Activated CD4-positive, alpha-beta T cell treated with anti-CD3 and anti-CD28 coated beads for 1 hour (primary cell): Measurements from ENCODE around the gene DCTN3.

Source experiments
- DNase-seq: peaks from one replicate; pipeline ENCODE4 v3.0.0-alpha.2; 2020

DCTN3 gene

GRCh38 chr9:34615132-34615531, 5.2 kb downstream of the DCTN3 start:
- DNase-seq: no peak

GRCh38 chr9:34612788-34613390, 7.4 kb downstream of the DCTN3 start:
- DNase-seq: peak; percentile 48

- DNase-seq: peak; percentile 72
These were observed 8.2 kb downstream of the DCTN3 start, which contains the start of gene RPP25L for GRCh38 chr9:34611811-34612787. Gene RPP25L, minus strand, starts transcription at chr9:34612097. Its CDS starts 801 bp downstream, at chr9:34611296.

GRCh38 chr9:34611251-34611810, 9.0 kb downstream of the DCTN3 start:
- no peak for DNase-seq

- no peak for DNase-seq
These were observed 9.7 kb downstream of the DCTN3 start for GRCh38 chr9:34610434-34611206.

GRCh38 chr9:34607331-34607730, 13.0 kb downstream of the DCTN3 start:
- no peak for DNase-seq

- no peak for DNase-seq
These were observed 13.4 kb downstream of the DCTN3 start for GRCh38 chr9:34606905-34607304.

GRCh38 chr9:34606190-34606589, 14.1 kb downstream of the DCTN3 start:
- no peak for DNase-seq

GRCh38 chr9:34603610-34604231, 16.6 kb downstream of the DCTN3 start:
- peak; percentile 66 for DNase-seq

- no peak for DNase-seq
These were observed 18.2 kb downstream of the DCTN3 start for GRCh38 chr9:34601937-34602573.

- DNase-seq: no peak
These were observed 19.4 kb downstream of the DCTN3 start for GRCh38 chr9:34600908-34601307.

GRCh38 chr9:34599546-34599945, 20.7 kb downstream of the DCTN3 start:
- DNase-seq: no peak

GRCh38 chr9:34594177-34594576, 26.1 kb downstream of the DCTN3 start:
- no peak for DNase-seq

GRCh38 chr9:34592895-34593601, 27.2 kb downstream of the DCTN3 start:
- no peak for DNase-seq

- no peak for DNase-seq
These were observed 28.1 kb downstream of the DCTN3 start for GRCh38 chr9:34591917-34592866.

GRCh38 chr9:34591248-34591916, 28.9 kb downstream of the DCTN3 start:
- DNase-seq: peak; percentile 67

GRCh38 chr9:34590381-34591247, 29.7 kb downstream of the DCTN3 start:
- no peak for DNase-seq

GRCh38 chr9:34589636-34590380, 30.5 kb downstream of the DCTN3 start, which contains the start of gene CNTFR:
Gene CNTFR, minus strand, starts transcription at chr9:34589724. Its CDS starts 20,743 bp downstream, at chr9:34568981.
- no peak for DNase-seq
